Measurements from ENCODE around the gene PARN.

Gene PARN

DNA sequence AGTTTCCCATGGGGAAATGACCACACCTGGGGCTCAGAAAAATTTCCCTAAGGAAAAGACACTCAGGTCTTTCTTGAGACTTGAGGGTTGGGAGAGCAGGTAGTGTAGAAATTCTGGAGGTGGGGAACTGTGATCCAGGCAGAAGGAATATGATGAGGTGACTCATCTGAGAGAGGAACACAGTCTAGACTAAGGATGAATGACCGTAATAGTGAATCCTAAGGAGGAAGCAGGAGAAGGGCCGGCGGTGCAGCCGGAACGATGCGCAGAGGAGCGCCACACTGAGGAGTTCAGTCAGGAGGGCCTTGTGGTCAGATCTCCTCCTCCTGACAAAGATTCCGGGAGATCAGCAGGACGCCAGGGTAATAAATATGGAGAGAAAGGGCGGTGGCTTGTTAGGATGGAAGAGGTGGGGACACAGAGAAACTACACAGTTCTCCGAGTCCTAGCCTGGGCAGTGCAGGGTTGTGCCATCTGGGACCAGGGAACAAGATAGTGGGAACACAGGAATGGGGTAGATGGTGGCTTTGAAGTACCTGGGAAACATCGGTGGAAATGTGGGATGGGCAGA lies 135.6 kb downstream of the PARN start:
- TF ChIP-seq SP1 (IDR thresholded peaks at IDR 0.05), result no peak
- no peak for TF ChIP-seq ARNT (IDR thresholded peaks at IDR 0.05)
- no peak for TF ChIP-seq ZNF384 (IDR thresholded peaks at IDR 0.05)
- TF ChIP-seq FOXA1 (IDR thresholded peaks at IDR 0.05), result no peak
- no peak for TF ChIP-seq NFRKB (IDR thresholded peaks at IDR 0.05)
- TF ChIP-seq, protein P1, sequence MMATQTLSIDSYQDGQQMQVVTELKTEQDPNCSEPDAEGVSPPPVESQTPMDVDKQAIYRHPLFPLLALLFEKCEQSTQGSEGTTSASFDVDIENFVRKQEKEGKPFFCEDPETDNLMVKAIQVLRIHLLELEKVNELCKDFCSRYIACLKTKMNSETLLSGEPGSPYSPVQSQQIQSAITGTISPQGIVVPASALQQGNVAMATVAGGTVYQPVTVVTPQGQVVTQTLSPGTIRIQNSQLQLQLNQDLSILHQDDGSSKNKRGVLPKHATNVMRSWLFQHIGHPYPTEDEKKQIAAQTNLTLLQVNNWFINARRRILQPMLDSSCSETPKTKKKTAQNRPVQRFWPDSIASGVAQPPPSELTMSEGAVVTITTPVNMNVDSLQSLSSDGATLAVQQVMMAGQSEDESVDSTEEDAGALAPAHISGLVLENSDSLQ (IDR thresholded peaks at IDR 0.05), result no peak
- no peak for TF ChIP-seq CTBP1 (IDR thresholded peaks at IDR 0.05; ENCODE audit: borderline replicate concordance)
- no peak for TF ChIP-seq LEF1 (IDR thresholded peaks at IDR 0.05; ENCODE audit: borderline replicate concordance)
- TF ChIP-seq L3MBTL2 (conservative IDR thresholded peaks at IDR 0.05), result no peak
- TF ChIP-seq TARDBP (IDR thresholded peaks at IDR 0.05), result no peak
- no peak for TF ChIP-seq SUZ12 (IDR thresholded peaks at IDR 0.05)
- ChIA-PET CTCF (interaction anchor here (0.6 kb wide), 1 partner anchor 569 kb away, joined by 3 read pairs; no protein-coding TSS in a partner anchor), POLR2A (no interaction called here)
- no peak for DNase-seq (ENCODE audit: extremely low spot score)

DNA sequence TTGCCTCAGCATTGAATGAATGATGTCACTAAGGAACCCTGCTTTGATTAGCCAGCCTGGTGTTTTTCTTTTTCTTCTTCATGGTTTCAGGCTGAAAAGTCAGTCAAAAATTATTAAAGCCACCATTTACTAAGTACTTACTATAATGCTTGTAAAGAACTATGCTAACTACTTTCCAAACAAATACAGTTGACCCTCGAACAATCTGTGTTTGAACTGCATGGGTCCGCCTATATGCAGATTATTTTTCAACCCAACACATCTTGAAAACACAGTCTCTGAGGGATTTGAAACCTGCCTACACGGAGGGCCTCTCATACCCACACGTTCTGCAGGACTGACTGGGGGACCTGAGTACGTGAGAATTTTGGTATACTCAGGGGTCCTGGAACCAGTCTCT lies 136.3 kb downstream of the PARN start:
- POLR2A ChIA-PET, result no interaction called here
- CTCF ChIA-PET, result no interaction called here
- no peak for TF ChIP-seq FOXM1 (IDR thresholded peaks at IDR 0.05; ENCODE audit: borderline replicate concordance)
- TF ChIP-seq FOXA1 (IDR thresholded peaks at IDR 0.05), result no peak
- no peak for TF ChIP-seq SP1 (IDR thresholded peaks at IDR 0.05)
- TF ChIP-seq ZNF384 (IDR thresholded peaks at IDR 0.05), result no peak
- no peak for TF ChIP-seq BHLHE40 (IDR thresholded peaks at IDR 0.05; ENCODE audit: borderline replicate concordance)
- TF ChIP-seq NFRKB (IDR thresholded peaks at IDR 0.05), result no peak
- TF ChIP-seq ELF4 (IDR thresholded peaks at IDR 0.05), result no peak
- TF ChIP-seq FOXK2 (IDR thresholded peaks at IDR 0.05), result no peak
- no peak for DNase-seq (ENCODE audit: extremely low spot score)

DNA sequence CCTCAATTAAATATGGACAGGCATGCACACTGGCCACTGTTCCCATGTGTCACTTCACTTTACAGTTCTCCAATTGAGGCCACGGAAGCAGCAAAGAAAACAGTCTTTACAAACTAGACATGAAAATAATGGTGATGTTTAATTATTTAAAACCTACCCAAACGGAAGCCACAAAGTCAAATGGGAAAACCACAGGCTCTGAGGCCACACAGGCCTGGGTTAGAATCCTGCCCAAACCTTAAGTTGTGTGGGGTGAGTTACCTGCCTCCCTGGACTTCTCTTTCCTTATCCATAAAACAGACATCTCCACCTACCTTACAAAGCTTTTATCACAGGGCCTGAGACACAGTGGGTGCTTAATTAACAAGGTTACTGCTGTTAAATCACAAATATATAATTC lies 137.4 kb downstream of the PARN start:
- POLR2A ChIA-PET, result no interaction called here
- TF ChIP-seq L3MBTL2 (conservative IDR thresholded peaks at IDR 0.05) (no peak), FOXM1 (IDR thresholded peaks at IDR 0.05; ENCODE audit: borderline replicate concordance) (no peak), FOXA1 (IDR thresholded peaks at IDR 0.05) (no peak), ZNF384 (IDR thresholded peaks at IDR 0.05) (no peak), SUZ12 (IDR thresholded peaks at IDR 0.05) (no peak), ARNT (IDR thresholded peaks at IDR 0.05) (no peak), ELF4 (IDR thresholded peaks at IDR 0.05) (no peak), LEF1 (IDR thresholded peaks at IDR 0.05; ENCODE audit: borderline replicate concordance) (no peak), BHLHE40 (IDR thresholded peaks at IDR 0.05; ENCODE audit: borderline replicate concordance) (no peak), TARDBP (IDR thresholded peaks at IDR 0.05) (no peak), NFRKB (IDR thresholded peaks at IDR 0.05) (no peak), FOXK2 (IDR thresholded peaks at IDR 0.05) (no peak), SP1 (IDR thresholded peaks at IDR 0.05) (no peak), HDGF (IDR thresholded peaks at IDR 0.05; ENCODE audit: borderline replicate concordance) (no peak), CTBP1 (IDR thresholded peaks at IDR 0.05; ENCODE audit: borderline replicate concordance) (no peak)
- TF ChIP-seq, protein P1 (IDR thresholded peaks at IDR 0.05), result no peak
- DNase-seq (ENCODE audit: extremely low spot score), result no peak
- CTCF ChIA-PET, result no interaction called here

DNA sequence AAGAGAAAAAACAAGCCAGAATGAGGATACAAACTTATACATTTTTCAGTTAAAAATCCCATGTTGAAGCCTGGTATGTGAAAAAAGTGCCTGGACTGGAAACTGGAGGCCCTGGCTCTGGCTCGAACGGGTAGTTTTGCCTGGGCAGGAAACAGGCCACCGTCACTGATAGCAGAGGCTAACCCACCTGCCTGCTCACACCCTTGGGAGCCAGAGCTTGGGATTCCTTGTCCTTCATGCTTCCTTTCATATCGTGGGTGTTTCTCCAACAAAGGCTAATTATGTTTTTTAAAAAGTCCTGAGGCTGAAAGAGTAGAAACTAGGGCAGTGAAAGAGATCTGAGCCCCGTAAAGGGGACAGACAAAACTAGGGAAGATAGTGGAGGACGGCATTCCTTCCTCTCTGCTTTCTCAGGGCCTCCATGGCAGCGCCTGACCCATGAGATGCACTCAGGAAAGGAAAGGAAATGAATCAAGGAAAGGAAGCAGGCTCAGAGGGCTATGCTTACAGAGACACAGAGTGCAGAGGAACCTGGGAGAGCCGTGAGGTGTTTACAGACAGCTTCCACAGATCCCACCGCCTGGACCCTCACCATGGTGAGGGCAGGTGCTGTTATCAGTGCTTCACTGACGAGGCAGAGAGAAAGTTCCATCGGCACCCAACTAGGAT lies 138.1 kb downstream of the PARN start:
- POLR2A ChIA-PET, result no interaction called here
- TF ChIP-seq BHLHE40 (IDR thresholded peaks at IDR 0.05; ENCODE audit: borderline replicate concordance) (no peak), FOXM1 (IDR thresholded peaks at IDR 0.05; ENCODE audit: borderline replicate concordance) (no peak), ZNF384 (IDR thresholded peaks at IDR 0.05) (no peak), LEF1 (IDR thresholded peaks at IDR 0.05; ENCODE audit: borderline replicate concordance) (no peak), NFRKB (IDR thresholded peaks at IDR 0.05) (no peak)
- TF ChIP-seq, protein P1 (IDR thresholded peaks at IDR 0.05), result no peak
- DNase-seq (ENCODE audit: extremely low spot score), result no peak
- CTCF ChIA-PET, result no interaction called here

DNA sequence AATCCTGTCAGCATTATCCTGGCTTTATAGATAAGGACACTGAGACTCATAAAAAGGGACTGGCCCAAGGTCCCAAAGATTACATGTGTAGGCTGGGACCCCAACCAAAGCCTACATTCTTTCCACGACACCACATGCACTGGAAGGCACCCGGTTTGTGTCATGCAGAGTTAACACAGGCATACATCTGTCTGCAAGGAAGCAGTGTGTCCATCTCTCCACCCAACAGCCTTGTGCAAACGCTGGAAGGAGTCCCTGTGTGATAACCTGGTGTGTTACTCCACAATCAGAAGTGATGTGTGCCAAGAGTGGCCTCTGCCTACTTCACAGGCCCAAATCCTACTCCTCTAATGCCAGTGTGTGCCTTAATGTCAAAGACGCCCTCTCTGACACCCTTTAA lies 139.8 kb downstream of the PARN start:
- ChIA-PET CTCF (no interaction called here), POLR2A (no interaction called here)
- no peak for DNase-seq (ENCODE audit: extremely low spot score)
- TF ChIP-seq BHLHE40 (IDR thresholded peaks at IDR 0.05; ENCODE audit: borderline replicate concordance), result no peak
- no peak for TF ChIP-seq ARNT (IDR thresholded peaks at IDR 0.05)
- no peak for TF ChIP-seq L3MBTL2 (conservative IDR thresholded peaks at IDR 0.05)
- no peak for TF ChIP-seq HDGF (IDR thresholded peaks at IDR 0.05; ENCODE audit: borderline replicate concordance)
- TF ChIP-seq ZNF384 (IDR thresholded peaks at IDR 0.05), result no peak
- no peak for TF ChIP-seq CTBP1 (IDR thresholded peaks at IDR 0.05; ENCODE audit: borderline replicate concordance)
- TF ChIP-seq, protein P1 (IDR thresholded peaks at IDR 0.05), result no peak
- no peak for TF ChIP-seq FOXK2 (IDR thresholded peaks at IDR 0.05)
- TF ChIP-seq LEF1 (IDR thresholded peaks at IDR 0.05; ENCODE audit: borderline replicate concordance), result no peak
- no peak for TF ChIP-seq NFRKB (IDR thresholded peaks at IDR 0.05)
- no peak for TF ChIP-seq FOXM1 (IDR thresholded peaks at IDR 0.05; ENCODE audit: borderline replicate concordance)
- no peak for TF ChIP-seq SP1 (IDR thresholded peaks at IDR 0.05)

Measured in HEK293T (cell line).